ENCODE results near the gene PHF10.

DNA sequence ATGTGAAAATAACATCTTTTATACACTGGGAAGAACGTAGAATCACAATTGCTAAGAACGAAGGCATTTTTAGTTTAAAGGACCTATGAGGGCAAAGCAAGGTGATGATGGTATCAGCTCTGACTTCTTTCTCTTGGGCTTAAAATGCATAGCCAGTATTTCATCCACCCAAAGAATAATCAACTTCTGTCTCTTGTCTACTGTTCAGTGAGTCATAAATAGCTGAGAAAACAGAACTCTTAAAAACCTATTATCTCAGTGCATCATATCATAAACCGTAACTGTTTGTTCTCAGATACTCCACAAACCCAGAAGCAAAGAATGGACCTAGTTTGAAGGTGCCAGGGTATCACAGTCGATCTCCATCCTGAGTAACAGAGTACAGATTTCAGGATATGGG, 5.2 kb downstream of the PHF10 start:
- TF ChIP-seq CTCF (IDR thresholded peaks at IDR 0.05), result no peak
- TF ChIP-seq POLR2A (IDR thresholded peaks at IDR 0.05), result no peak
